Measurements from ENCODE around the gene SEMA3D.

GRCh38 chr7:85133006-85133405, 53.9 kb downstream of the SEMA3D start:
- TF ChIP-seq POLR2A (IDR thresholded peaks at IDR 0.05; ENCODE audit: low read depth, low read length) (no peak), TAF1 (IDR thresholded peaks at IDR 0.05; ENCODE audit: low read depth, low read length) (no peak), POLR2AphosphoS5 (IDR thresholded peaks at IDR 0.05; ENCODE audit: low read depth, low read length) (no peak)

All from GM12891 (cell line).